ENCODE measurements around the gene BNIP2.

BNIP2 gene

DNA sequence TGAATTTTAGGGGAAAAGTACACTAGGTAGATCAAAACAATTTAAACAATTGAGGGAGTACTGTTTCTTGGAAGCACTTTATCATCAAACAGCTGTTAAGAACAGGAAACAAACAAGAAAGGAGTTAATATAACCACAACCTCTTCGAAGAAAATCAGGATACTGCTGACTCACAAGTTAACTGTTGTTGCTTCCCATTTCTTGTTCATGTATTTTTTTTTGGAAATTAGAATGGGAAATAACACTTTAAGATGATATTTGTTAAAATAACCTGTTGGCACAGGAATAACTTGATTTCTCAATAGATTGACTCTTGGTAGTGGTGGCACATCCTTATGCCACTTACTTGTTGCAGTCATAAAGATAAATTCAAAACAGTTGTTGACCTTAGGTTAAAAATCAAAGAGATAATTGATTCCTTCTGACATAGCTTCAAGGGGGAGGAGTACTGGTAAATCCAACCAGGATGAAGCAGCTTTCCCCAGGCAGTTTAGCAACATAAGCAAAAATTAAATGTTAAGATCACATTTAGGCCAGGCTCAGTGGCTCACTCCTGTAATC lies 3.3 kb downstream of the BNIP2 start:
- H3K4me3 ChIP-seq (ENCODE audit: low read depth, low read length) = peak overlapping the region; percentile 95
- DNase-seq (ENCODE audit: low read depth) = peak; percentile 42

DNA sequence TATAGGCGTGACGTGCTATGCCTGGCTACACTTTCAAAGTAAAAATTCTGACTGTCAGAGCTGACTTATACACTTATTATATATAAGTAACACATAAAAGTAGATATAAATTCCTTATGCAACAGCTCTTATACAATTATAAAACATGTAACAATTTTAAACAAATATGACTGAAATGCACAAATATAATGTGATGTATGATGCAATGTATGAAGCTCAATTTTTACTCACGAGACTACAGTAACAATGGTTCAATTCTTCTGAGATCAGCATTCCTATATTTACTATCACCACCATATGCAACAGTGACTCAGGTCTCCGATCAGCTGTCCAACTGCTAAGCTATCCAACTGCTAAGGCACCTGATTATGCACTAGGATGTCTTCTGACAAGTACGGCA lies 8.2 kb downstream of the BNIP2 start:
- TF ChIP-seq CTCF (IDR thresholded peaks at IDR 0.05; ENCODE audit: low read depth, low read length) (no peak), POLR2A (IDR thresholded peaks at IDR 0.05; ENCODE audit: extremely low read depth, insufficient read length) (no peak), MYC (IDR thresholded peaks at IDR 0.05; ENCODE audit: low read depth, low read length) (no peak)
- TF ChIP-seq, protein P1, sequence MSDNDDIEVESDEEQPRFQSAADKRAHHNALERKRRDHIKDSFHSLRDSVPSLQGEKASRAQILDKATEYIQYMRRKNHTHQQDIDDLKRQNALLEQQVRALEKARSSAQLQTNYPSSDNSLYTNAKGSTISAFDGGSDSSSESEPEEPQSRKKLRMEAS (IDR thresholded peaks at IDR 0.05; ENCODE audit: low read depth, low read length) = no peak
- DNase-seq (ENCODE audit: low read depth) = no peak
- H3K4me3 ChIP-seq (ENCODE audit: low read depth, low read length) = no peak overlapping the region

More for the DNA sequence above, 3.3 kb downstream of the BNIP2 start:
- no peak for TF ChIP-seq POLR2A (IDR thresholded peaks at IDR 0.05; ENCODE audit: extremely low read depth, insufficient read length)
- TF ChIP-seq MYC (IDR thresholded peaks at IDR 0.05; ENCODE audit: low read depth, low read length) = no peak
- TF ChIP-seq, protein P1 (IDR thresholded peaks at IDR 0.05; ENCODE audit: low read depth, low read length) = no peak
- TF ChIP-seq CTCF (IDR thresholded peaks at IDR 0.05; ENCODE audit: low read depth, low read length) = no peak

- DNase-seq (ENCODE audit: low read depth) = no peak
- H3K4me3 ChIP-seq (ENCODE audit: low read depth, low read length) = no peak overlapping the region
- TF ChIP-seq MYC (IDR thresholded peaks at IDR 0.05; ENCODE audit: low read depth, low read length) (no peak), POLR2A (IDR thresholded peaks at IDR 0.05; ENCODE audit: extremely low read depth, insufficient read length) (no peak), CTCF (IDR thresholded peaks at IDR 0.05; ENCODE audit: low read depth, low read length) (no peak)
These were observed 8.8 kb downstream of the BNIP2 start for GRCh38 chr15:59680346-59680745.

DNA sequence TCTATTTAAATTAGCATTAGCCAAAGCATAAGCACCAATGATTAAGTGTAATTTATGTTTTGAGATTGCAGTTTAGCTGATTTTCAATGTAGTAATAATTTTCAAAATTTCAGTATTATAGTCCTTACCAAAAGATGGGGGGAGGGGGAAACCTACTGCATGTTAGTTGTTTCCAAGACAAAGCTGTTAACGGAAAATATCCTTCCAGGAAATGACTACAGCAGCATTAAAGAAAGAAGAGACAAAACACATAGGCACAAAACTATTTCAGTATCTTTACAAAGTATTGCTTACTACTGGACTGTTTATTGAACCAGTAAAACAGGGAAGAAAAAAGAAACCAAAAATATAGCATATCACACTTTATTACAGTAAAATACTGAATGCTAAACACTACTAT lies 10.5 kb downstream of the BNIP2 start:
- DNase-seq (ENCODE audit: low read depth) = no peak
- TF ChIP-seq, protein P1 (IDR thresholded peaks at IDR 0.05; ENCODE audit: low read depth, low read length) = no peak
- TF ChIP-seq MYC (IDR thresholded peaks at IDR 0.05; ENCODE audit: low read depth, low read length) (no peak), POLR2A (IDR thresholded peaks at IDR 0.05; ENCODE audit: extremely low read depth, insufficient read length) (no peak), CTCF (IDR thresholded peaks at IDR 0.05; ENCODE audit: low read depth, low read length) (no peak)
- no peak overlapping the region for H3K4me3 ChIP-seq (ENCODE audit: low read depth, low read length)

DNA sequence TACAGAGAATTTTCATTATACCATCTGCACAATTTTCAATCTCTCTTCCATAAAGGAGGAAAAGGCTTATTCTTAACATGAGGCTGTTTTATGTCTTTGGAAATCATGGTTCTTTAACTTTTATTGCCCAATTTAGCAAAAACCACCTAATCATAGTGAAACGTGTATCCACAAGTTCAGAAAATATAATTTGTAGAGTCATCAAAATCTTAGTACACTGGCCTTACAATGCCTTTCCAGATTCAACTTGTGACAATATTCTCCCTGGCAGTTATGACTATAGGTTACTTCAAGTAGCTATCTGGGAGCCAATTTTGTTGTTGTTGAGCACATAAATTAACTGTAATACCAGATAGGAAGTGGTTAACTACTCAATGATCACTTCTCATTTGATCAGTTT lies 10.9 kb downstream of the BNIP2 start:
- DNase-seq (ENCODE audit: low read depth) = no peak
- H3K4me3 ChIP-seq (ENCODE audit: low read depth, low read length) = no peak overlapping the region
- TF ChIP-seq, protein P1 (IDR thresholded peaks at IDR 0.05; ENCODE audit: low read depth, low read length) = no peak
- TF ChIP-seq MYC (IDR thresholded peaks at IDR 0.05; ENCODE audit: low read depth, low read length) (no peak), POLR2A (IDR thresholded peaks at IDR 0.05; ENCODE audit: extremely low read depth, insufficient read length) (no peak), CTCF (IDR thresholded peaks at IDR 0.05; ENCODE audit: low read depth, low read length) (no peak)

GRCh38 chr15:59676565-59676964 lies 12.6 kb downstream of the BNIP2 start:
- H3K4me3 ChIP-seq (ENCODE audit: low read depth, low read length) = no peak overlapping the region
- no peak for DNase-seq (ENCODE audit: low read depth)
- TF ChIP-seq MYC (IDR thresholded peaks at IDR 0.05; ENCODE audit: low read depth, low read length) (no peak), CTCF (IDR thresholded peaks at IDR 0.05; ENCODE audit: low read depth, low read length) (no peak), POLR2A (IDR thresholded peaks at IDR 0.05; ENCODE audit: extremely low read depth, insufficient read length) (no peak)
- TF ChIP-seq, protein P1 (IDR thresholded peaks at IDR 0.05; ENCODE audit: low read depth, low read length) = no peak

Data from NB4 (cell line).